ENCODE measurements around the gene LRGUK. TPM values are rescaled to one million over a fixed set of nuclear protein-coding genes. Genes with fewer than 3 reads are reported as not detected.
"Not testable (repeated sequence)": the region's sequence is repeated elsewhere in the genome, so short reads cannot be mapped to it uniquely, and the experiment has no call there.

Gene LRGUK
- polyA plus RNA-seq, 4 donors, result 0.03 to 0.22 TPM; not detected in 2

DNA sequence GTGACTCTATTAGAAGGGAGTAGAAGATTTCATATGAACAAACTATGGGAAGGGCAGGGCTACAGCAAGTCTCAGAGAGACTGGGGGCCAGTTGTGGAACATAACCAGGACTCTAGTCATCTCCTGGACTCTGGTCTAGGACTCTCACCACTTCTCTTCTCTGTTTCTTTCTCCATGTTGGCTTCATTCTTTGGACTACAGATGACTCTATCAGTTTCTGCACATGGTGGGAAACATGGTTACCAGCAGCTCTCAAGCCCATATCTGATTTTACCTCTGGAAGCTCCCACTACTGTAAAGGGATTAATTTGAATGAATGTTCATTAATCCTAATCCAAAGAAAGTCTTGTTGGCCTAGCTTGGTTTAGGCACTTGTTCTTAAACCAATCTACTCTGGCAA, 84.7 kb downstream of the LRGUK start:
- Histone ChIP-seq H3K4me1 (ENCODE audit: control insufficient read depth in 3 of 3, insufficient read depth in 2 of 3, low read depth in 1 of 3, low read length in 2 of 3) (no peaks in the 10 kb centered on the region), H3K27ac (ENCODE audit: low read depth in 1 of 3, low read length in 2 of 3) (no peak overlapping the region), H3K27me3 (ENCODE audit: control insufficient read depth in 3 of 3, insufficient read depth in 3 of 3, low read length in 3 of 3) (no peaks in the 10 kb centered on the region), H3K9me3 (ENCODE audit: control insufficient read depth in 2 of 2, insufficient read depth in 1 of 2, low read depth in 1 of 2, low read length in 1 of 2) (no peaks in the 10 kb centered on the region), H3K36me3 (ENCODE audit: control insufficient read depth in 3 of 3, insufficient read depth in 2 of 3, low read depth in 1 of 3, low read length in 3 of 3) (peaks cover 0 to 3% (median 0%) of the 10 kb centered on the region in 3 donors), H3K4me3 (ENCODE audit: low read depth in 1 of 3, low read length in 3 of 3) (no peak overlapping the region)
- FAIRE-seq (no peak), DNase-seq (no peak)

DNA sequence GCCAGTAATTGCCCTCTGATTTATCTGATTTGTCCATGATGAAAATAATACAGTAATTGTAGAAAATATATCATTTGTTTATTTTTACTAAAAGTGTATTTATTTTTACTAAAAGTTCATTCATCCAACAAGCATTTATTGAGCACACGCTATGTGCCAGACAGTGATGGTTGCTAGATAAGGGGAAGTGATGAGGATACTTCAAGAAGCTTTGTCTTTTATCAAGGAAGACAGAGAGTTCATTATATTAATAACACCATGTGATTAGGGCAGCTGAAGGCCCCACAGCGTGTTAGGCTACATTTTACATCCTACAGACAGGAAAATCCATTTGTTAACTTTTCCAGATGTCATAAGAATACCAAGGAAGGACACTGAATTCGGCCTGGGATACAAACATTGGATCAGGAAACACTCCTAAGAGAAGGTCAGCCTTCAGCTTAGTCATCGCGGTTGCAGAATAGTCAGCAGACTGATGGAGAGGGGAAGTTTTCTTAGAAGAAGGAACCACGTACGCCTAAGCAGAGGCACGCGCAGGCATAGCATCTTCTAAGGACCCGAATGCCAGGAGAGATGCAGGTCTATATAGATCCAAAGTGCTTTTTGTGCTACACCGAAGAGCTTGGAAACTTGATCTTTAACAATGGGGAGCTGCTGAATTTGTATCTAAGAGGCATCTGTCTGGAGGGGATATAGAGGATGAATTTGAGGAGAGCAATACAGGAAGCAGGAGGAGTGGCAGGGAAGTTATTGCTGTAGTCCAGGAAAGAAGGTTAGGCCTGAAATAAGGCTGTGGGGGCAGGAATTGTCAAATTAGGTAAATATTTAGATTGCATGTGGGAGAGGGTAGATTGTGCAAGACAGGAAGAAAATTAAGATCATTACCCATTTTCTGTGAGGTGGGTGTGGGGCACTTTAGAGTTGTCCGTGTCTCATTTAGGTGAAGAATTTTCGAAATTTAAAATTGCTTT, 85.7 kb downstream of the LRGUK start:
- Histone ChIP-seq H3K9me3 (ENCODE audit: control insufficient read depth in 2 of 2, insufficient read depth in 1 of 2, low read depth in 1 of 2, low read length in 1 of 2) (no peaks in the 10 kb centered on the region), H3K4me3 (ENCODE audit: low read depth in 1 of 3, low read length in 3 of 3) (no peak overlapping the region), H3K4me1 (ENCODE audit: control insufficient read depth in 3 of 3, insufficient read depth in 2 of 3, low read depth in 1 of 3, low read length in 2 of 3) (no peaks in the 10 kb centered on the region), H3K27ac (ENCODE audit: low read depth in 1 of 3, low read length in 2 of 3) (no peak overlapping the region), H3K27me3 (ENCODE audit: control insufficient read depth in 3 of 3, insufficient read depth in 3 of 3, low read length in 3 of 3) (no peaks in the 10 kb centered on the region), H3K36me3 (ENCODE audit: control insufficient read depth in 3 of 3, insufficient read depth in 2 of 3, low read depth in 1 of 3, low read length in 3 of 3) (peaks cover 0 to 3% (median 0%) of the 10 kb centered on the region in 3 donors)
- FAIRE-seq (no peak), DNase-seq (no peak)
- WGBS, 3 donors, result 66 to 82% (median 79%) methylated on average over 13 of the region's 13 CpGs

DNA sequence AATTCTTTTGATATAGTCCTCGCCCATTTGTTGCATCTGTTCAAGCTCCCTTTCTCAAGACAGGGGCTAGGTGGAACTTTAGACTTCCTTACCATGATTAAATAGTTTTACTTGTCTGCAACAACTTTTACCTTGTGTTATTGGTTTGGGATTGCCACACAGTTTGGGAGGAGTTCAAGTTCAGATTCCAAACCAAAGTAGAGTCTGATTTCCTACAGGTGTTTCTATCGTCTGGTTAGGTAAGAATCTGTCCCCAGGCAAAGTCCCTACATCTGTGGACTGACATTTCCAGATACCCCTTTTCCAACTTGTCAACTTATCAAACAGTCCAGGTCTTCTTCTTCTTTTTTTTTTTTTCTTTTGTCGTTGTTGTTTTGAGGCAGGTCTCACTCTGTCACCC, 93.1 kb downstream of the LRGUK start:
- WGBS, 3 donors, result 52 to 81% (median 66%) methylated on average over 3 of the region's 3 CpGs
- DNase-seq (no peak), FAIRE-seq (no peak)
- Histone ChIP-seq H3K4me1 (ENCODE audit: control insufficient read depth in 3 of 3, insufficient read depth in 2 of 3, low read depth in 1 of 3, low read length in 2 of 3) (no peaks in the 10 kb centered on the region), H3K27ac (ENCODE audit: low read depth in 1 of 3, low read length in 2 of 3) (no peak overlapping the region), H3K9me3 (ENCODE audit: control insufficient read depth in 2 of 2, insufficient read depth in 1 of 2, low read depth in 1 of 2, low read length in 1 of 2) (no peaks in the 10 kb centered on the region), H3K36me3 (ENCODE audit: control insufficient read depth in 3 of 3, insufficient read depth in 2 of 3, low read depth in 1 of 3, low read length in 3 of 3) (no peaks in the 10 kb centered on the region), H3K4me3 (ENCODE audit: low read depth in 1 of 3, low read length in 3 of 3) (no peak overlapping the region), H3K27me3 (ENCODE audit: control insufficient read depth in 3 of 3, insufficient read depth in 3 of 3, low read length in 3 of 3) (no peaks in the 10 kb centered on the region)

DNA sequence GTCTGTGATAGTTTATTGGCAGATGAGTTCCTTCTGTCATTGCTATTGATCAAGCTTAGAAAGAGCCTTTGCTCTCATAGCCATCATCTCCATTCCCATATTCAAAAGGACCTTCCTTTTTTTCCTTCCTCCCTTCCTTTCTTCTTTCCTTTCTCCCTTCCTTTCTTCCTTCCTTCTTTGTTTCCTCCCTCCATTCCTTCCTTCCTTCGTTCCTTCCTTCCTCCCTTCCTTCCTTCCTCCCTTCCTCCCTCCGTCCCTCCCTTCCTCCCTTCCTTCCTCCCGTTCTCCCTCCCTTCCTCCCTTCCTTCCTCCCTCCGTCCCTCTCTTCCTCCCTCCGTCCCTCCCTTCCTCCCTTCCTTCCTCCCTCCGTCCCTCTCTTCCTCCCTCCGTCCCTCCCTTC, 104.2 kb downstream of the LRGUK start:
- H3K27ac ChIP-seq (ENCODE audit: low read depth in 1 of 3, low read length in 2 of 3); H3K4me3 ChIP-seq (ENCODE audit: low read depth in 1 of 3, low read length in 3 of 3); H3K9me3 ChIP-seq (ENCODE audit: control insufficient read depth in 2 of 2, insufficient read depth in 1 of 2, low read depth in 1 of 2, low read length in 1 of 2); H3K27me3 ChIP-seq (ENCODE audit: control insufficient read depth in 3 of 3, insufficient read depth in 3 of 3, low read length in 3 of 3); DNase-seq; H3K4me1 ChIP-seq (ENCODE audit: control insufficient read depth in 3 of 3, insufficient read depth in 2 of 3, low read depth in 1 of 3, low read length in 2 of 3); FAIRE-seq; H3K36me3 ChIP-seq (ENCODE audit: control insufficient read depth in 3 of 3, insufficient read depth in 2 of 3, low read depth in 1 of 3, low read length in 3 of 3): not testable (repeated sequence)
- WGBS, 3 donors, result 79 to 85% (median 83%) methylated on average over 7 of the region's 7 CpGs

DNA sequence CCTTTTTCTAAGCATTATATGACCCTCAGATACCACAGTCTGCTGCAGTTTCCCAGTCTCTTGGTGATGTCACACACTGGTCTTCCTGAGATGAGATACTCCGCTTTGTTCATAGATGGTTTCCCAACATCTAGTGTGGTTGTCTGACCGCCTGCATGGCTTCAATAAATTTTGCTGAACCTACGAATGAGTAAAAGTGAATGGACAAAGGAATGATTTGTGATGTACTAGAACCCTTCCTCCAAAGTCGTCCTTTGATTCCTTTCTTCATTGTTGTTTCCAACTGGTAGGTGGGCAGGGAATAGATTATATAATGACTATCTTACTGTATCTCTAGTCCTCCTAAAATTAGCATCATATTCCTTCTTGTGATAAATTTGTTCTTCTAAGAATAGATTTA, 107.1 kb downstream of the LRGUK start:
- Histone ChIP-seq H3K9me3 (ENCODE audit: control insufficient read depth in 2 of 2, insufficient read depth in 1 of 2, low read depth in 1 of 2, low read length in 1 of 2) (peaks cover 0 to 5% of the 10 kb centered on the region in 2 donors), H3K4me3 (ENCODE audit: low read depth in 1 of 3, low read length in 3 of 3) (no peak overlapping the region), H3K36me3 (ENCODE audit: control insufficient read depth in 3 of 3, insufficient read depth in 2 of 3, low read depth in 1 of 3, low read length in 3 of 3) (no peaks in the 10 kb centered on the region), H3K27ac (ENCODE audit: low read depth in 1 of 3, low read length in 2 of 3) (no peak overlapping the region), H3K27me3 (ENCODE audit: control insufficient read depth in 3 of 3, insufficient read depth in 3 of 3, low read length in 3 of 3) (peaks cover 0 to 6% (median 0%) of the 10 kb centered on the region in 3 donors), H3K4me1 (ENCODE audit: control insufficient read depth in 3 of 3, insufficient read depth in 2 of 3, low read depth in 1 of 3, low read length in 2 of 3) (no peaks in the 10 kb centered on the region)
- FAIRE-seq, result no peak
- WGBS, 3 donors, result 81 to 85% (median 85%) methylated on average over 4 of the region's 4 CpGs
- no peak for DNase-seq

DNA sequence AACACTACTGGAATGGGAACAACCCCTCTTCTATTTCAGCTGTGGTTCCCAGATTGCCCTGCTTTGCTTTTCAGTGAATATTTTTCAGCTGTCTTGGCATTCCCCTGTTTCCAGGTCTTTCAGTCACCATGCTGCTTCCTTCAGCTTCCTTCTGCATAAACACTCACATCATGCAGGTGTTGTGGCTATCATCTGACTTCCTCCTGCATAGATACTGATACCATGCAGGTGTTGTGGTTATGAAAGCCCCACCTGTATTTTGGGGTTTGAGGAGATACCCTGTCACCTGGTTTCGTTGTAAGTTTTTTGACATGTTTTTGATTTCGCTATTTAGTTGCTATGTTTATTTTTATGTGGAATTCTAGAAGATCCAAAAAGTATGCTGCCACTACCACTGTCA, 118.1 kb downstream of the LRGUK start:
- Histone ChIP-seq H3K4me3 (ENCODE audit: low read depth in 1 of 3, low read length in 3 of 3) (no peak overlapping the region), H3K4me1 (ENCODE audit: control insufficient read depth in 3 of 3, insufficient read depth in 2 of 3, low read depth in 1 of 3, low read length in 2 of 3) (no peaks in the 10 kb centered on the region), H3K27ac (ENCODE audit: low read depth in 1 of 3, low read length in 2 of 3) (no peak overlapping the region), H3K36me3 (ENCODE audit: control insufficient read depth in 3 of 3, insufficient read depth in 2 of 3, low read depth in 1 of 3, low read length in 3 of 3) (no peaks in the 10 kb centered on the region), H3K27me3 (ENCODE audit: control insufficient read depth in 3 of 3, insufficient read depth in 3 of 3, low read length in 3 of 3) (peaks cover 0 to 2% (median 0%) of the 10 kb centered on the region in 3 donors), H3K9me3 (ENCODE audit: control insufficient read depth in 2 of 2, insufficient read depth in 1 of 2, low read depth in 1 of 2, low read length in 1 of 2) (no peaks in the 10 kb centered on the region)
- 81 to 85% (median 85%) methylated on average over 2 of the region's 2 CpGs for WGBS, 3 donors
- no peak for DNase-seq
- FAIRE-seq, result no peak

DNA sequence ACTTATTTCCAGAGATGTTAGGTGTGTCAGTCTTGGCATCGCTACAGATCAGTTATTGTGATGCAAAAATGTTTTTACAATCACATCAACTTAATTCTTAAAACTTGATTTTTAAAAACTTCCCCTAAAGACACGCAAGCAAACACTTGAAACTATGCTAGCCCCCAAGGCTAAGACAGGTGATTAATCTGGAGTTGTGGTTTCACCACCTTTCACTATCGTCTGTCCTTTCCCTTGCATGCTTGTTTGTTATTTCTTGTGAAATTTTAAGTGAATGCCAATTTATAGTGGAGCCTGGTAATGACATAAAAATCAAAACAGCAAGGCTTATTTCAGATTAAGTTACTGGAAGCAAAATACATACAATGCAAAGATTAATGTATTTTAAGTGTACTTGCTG, 119.2 kb downstream of the LRGUK start:
- no peaks in the 10 kb centered on the region for H3K9me3 ChIP-seq (ENCODE audit: control insufficient read depth in 2 of 2, insufficient read depth in 1 of 2, low read depth in 1 of 2, low read length in 1 of 2)
- H3K4me1 ChIP-seq (ENCODE audit: control insufficient read depth in 3 of 3, insufficient read depth in 2 of 3, low read depth in 1 of 3, low read length in 2 of 3), result no peaks in the 10 kb centered on the region
- peaks cover 0 to 2% (median 0%) of the 10 kb centered on the region in 3 donors for H3K27me3 ChIP-seq (ENCODE audit: control insufficient read depth in 3 of 3, insufficient read depth in 3 of 3, low read length in 3 of 3)
- H3K4me3 ChIP-seq (ENCODE audit: low read depth in 1 of 3, low read length in 3 of 3), result no peak overlapping the region
- FAIRE-seq (no peak), DNase-seq (no peak)
- 62 to 76% (median 63%) methylated on average over 3 of the region's 3 CpGs for WGBS, 3 donors
- no peak overlapping the region for H3K27ac ChIP-seq (ENCODE audit: low read depth in 1 of 3, low read length in 2 of 3)
- H3K36me3 ChIP-seq (ENCODE audit: control insufficient read depth in 3 of 3, insufficient read depth in 2 of 3, low read depth in 1 of 3, low read length in 3 of 3), result no peaks in the 10 kb centered on the region

DNA sequence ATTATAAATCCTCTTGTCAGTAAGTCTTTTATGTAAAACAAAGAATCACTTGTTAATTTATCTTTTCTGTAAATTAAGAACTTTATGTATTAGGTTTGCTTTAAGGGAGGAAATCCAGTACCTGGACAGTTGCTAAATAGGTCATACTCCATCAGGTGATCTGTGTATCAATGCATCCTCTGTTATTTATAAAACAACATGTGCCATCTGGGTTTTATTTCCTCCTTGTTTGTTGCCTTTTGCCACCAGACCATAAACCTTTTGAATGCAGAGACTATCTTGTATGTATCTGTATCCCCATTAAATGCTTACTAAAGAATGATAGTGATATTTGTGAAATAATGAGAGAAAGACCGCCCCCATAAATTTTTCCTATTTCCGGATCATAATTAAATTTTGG, 119.6 kb downstream of the LRGUK start:
- FAIRE-seq (no peak), DNase-seq (no peak)
- no peaks in the 10 kb centered on the region for H3K36me3 ChIP-seq (ENCODE audit: control insufficient read depth in 3 of 3, insufficient read depth in 2 of 3, low read depth in 1 of 3, low read length in 3 of 3)
- WGBS, 3 donors, result 83 to 89% (median 88%) methylated on average over 2 of the region's 2 CpGs
- H3K27ac ChIP-seq (ENCODE audit: low read depth in 1 of 3, low read length in 2 of 3), result no peak overlapping the region
- no peak overlapping the region for H3K4me3 ChIP-seq (ENCODE audit: low read depth in 1 of 3, low read length in 3 of 3)
- peaks cover 0 to 2% (median 0%) of the 10 kb centered on the region in 3 donors for H3K27me3 ChIP-seq (ENCODE audit: control insufficient read depth in 3 of 3, insufficient read depth in 3 of 3, low read length in 3 of 3)
- H3K9me3 ChIP-seq (ENCODE audit: control insufficient read depth in 2 of 2, insufficient read depth in 1 of 2, low read depth in 1 of 2, low read length in 1 of 2), result no peaks in the 10 kb centered on the region
- H3K4me1 ChIP-seq (ENCODE audit: control insufficient read depth in 3 of 3, insufficient read depth in 2 of 3, low read depth in 1 of 3, low read length in 2 of 3), result no peaks in the 10 kb centered on the region
